GM19395 (cell line): ENCODE results near the gene CCNQ.

Experiments used
- ATAC-seq: cut with Tn5 transposase; IDR thresholded peaks from one replicate; pipeline ENCODE4 v1.9.1; 2021; ENCODE audit warnings: mild to moderate bottlenecking, moderate library complexity; ENCODE audit not compliant: unreplicated experiment

Gene CCNQ

DNA sequence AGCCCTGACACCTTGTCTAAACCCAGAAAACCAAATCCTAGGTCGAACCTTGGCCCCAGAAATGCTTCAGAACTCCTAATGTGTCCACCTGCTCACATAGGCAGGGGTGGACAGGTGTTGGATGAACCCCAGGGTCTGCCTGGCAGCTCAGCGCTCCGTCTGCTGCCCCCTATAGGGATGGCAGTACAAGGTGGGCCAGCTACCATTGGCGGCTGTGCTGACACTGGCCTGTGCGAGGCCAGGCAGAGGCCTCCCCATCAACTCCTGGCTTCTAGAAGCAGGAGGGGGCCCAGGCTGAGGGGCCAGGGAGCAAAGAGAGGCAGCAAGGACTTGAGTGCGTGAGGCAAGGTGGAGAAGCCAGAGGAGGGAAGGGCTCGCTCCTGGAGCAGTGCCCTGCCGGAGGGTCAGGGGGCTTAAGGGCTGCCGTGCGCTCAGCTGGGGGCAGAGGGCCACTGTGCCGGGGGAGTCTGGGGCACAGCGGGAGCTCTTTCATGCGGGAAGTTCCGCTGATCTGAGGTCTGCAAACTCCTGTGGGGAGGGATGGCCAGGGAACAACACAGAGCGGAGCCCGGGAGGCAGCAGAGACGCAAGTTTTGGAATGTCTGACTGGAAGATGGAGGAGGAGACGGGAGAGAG lies 20.6 kb downstream of the CCNQ start:
- no peak for ATAC-seq

DNA sequence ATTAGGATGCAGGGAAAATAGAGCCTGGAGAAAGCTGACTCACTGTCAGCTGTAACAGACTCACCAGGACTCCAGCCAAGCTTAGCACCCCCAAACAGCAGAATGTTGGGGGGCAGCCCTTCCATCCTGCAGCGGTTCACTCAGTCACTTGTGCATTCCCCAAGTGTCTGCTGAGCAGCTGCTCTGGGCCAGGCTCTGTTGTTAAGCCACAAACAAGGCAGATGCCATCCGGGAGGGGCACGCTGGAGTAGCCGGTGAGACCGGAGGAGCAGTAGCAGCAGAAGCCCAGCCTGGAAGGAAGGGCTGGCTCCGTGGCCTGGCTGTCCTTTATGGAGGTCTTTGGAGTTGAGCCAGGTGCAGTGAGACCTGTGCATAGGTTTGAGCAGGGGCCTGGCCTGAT lies 22.0 kb downstream of the CCNQ start:
- no peak for ATAC-seq

DNA sequence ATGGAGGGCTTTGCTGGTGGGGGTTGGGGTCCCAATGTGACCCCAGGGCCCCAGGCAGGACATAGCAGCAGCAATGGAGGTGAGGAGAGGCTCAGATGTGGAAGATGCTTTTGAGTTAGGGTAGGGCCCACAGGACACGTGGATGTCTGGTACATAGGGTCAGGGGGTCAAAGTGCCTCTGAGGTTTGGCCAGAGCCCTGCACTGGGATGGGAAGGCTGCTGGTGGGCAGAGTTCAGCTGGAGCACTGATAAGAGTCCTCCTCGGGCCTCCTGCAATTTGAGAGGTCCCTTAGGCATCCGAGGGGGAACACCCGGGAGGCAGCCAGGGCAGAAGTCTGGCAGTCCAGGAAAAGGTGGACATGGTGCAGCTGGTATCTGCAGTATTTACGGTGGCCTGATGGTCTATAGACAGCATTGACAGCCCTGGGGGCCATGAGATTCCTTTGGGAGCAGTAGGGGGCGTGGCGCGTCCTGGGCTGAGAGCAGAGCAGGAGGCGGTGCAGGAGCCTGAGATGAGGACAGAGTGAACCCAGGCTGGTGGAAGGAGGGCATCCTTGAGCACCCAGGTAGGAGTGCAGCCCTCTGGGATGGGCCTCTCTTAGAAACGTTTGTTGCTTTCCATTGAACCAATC lies 22.6 kb downstream of the CCNQ start:
- ATAC-seq = no peak

DNA sequence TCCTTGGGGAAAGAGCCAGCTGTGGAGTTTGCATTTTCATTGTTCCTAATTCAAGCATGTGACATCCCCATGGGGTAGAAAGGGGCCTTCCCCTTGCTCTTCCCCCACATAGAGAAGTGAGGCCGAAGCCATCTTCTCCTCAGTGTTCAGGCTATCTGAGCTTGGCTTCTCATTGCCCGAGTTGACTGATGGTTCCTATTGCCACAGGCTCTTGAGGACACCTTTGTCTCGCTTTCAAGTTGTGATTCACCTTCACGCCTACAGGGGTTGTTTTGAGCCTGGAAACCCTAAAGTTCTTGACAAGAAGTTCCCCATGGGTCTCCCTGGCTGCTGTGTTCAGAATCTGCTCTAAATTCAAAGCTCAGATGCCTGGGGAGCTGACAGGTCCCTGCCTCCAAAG lies 25.0 kb downstream of the CCNQ start:
- ATAC-seq = no peak

DNA sequence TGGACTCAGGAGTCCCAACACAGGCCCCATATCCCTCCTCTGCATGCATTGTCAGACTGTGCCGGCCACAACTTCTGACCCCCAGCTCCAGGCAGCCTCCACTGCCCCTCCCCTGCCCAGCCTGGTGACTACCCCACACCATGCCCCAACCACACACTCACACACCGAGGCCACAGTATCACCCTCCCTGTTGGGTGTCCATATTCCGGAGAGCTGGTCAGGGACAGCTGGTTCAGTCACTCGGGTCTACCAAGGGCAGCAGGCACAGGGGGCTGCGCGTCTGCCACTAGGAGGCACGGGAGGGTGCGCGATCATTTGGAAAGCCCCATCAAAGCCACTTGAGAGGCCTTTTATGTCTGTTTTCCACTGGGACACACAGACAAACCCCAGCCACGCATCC lies 26.3 kb downstream of the CCNQ start:
- ATAC-seq = no peak

DNA sequence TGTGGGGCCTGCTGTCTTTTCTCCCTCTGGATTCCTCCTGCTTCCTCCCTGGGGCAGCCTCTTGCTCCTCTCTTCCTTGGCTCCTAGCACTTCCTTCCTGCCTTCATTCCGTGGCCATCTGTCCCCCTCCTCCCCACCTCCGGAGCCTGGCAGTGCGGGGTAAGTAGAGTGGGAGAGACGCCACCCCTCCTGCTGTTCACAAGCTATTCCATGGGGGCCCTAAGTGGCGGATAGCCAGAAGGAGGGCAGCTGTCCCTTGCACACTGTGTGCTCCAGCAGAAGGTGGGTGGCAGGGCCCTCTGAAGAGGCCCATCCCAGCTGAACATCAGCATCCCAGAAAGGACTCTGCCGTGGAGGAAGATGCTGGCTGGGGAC lies 27.4 kb downstream of the CCNQ start:
- ATAC-seq = no peak

DNA sequence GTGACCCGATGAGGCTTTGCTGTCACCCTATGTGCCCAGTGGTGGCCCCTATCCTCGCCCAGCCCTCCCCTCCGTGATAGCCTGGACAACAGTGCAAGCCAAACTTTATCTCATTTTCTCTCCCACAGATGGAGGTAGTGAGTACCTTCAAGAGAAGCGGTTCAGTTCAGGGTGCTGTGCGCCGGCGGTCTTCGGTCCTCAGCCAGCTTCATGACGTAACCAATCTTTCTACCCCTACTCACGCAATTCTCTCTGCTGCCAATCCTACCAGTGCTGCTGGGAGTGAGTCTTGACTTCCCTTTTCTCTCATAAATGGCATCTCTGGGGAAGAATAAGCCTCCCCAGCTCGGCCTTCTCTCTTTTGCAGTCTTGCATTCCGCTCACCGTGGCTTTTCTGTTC lies 29.5 kb downstream of the CCNQ start:
- ATAC-seq = no peak

DNA sequence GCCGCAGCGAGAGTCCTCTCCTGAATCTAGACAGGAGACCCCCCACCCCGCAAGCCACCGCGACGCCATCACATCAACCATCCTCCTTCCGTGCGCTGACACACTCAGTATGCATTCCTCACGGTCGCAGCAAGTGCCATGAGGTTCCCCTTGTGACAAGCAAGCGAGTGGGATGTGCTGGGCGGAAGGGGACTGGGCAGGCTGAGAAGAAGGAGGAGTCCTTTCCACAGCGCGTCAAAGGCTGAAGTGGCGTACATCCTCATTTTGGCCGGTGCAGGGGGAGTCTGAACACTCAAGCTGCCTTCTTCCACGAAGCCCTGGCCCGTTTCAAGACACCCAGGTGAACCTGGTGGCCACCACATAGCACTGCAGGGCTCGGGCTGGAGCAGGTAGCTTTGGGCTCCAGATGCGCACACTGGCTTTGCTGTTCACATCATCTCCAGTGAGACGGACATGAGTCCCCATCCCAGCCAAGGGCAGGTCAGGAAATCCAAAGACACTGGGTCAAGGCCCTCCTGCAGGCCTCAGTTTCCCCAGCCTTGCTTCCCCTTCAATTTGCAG lies 30.4 kb downstream of the CCNQ start:
- ATAC-seq = no peak

DNA sequence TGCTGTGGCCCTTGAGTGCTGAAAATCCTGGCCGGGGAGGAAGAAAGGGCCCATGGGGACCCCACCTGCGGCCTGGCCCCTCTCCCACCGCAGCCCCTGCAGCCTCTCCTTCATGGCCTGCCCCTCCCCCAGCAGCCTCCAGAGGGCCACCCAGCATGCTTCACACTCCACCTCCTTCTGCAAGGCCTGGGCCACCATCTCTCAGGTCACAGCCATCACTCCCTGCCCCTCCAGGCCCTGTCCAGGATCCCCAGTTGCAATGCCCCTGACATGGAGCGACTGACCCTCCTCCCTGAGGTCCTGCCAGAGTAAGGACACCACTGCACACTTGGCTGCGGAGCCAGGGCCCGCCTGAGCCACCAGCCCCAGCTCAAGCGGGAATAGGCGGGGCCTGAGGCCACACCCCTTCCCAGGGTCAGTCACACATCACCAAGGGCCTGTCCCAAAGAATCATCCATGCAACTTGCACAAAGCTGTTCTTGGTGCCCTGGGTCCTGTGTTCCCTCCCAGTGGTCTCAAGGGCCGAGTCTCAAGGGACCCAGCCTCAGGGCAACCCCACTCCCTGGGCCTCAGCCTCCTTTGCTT lies 32.9 kb downstream of the CCNQ start:
- ATAC-seq = no peak

DNA sequence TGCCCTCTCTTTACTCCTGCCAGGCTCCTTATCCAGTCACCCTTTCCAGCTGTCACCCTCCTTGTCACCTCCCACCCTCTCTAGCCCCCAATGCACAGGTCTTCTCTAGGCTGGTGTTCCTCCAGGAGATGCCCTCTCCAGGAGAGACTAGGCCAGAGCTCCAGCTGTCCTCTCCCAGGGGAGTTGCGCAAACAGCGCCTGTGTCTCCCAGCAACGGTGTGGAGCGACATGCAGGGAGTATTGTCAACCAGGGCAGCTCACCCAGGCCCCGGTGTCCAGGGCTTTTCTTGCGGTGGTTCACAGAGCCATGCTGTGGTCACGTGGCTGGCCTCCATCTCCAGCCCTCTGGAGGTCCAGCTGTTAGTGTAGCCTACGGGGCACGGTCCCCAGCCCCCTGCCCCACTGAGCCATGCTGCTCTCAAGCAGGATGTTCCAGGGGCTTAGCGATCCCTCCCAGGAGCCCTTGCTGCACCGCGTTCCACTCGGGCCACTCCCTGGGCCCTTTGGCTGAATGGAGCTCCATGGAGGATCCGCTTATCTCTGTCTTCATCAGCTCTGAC lies 34.8 kb downstream of the CCNQ start:
- ATAC-seq = no peak

DNA sequence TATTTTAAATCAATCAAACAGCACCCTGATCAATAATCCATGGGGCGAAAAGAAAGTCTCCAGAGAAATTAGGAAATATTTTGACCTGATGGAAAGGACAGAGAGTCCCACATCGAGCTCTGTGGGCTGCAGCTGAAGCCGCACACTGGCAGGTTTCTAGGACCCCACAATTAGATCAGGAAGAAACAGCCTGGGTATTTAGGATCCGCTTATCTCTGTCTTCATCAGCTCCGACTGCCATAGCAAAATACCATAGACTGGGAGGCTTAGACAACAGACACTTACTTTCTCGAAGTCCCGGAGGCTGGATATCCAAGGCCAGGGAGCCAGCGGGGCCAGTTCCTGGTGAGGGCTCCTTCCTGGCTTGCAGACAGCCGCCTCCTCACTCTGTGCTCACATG lies 36.4 kb downstream of the CCNQ start:
- no peak for ATAC-seq

DNA sequence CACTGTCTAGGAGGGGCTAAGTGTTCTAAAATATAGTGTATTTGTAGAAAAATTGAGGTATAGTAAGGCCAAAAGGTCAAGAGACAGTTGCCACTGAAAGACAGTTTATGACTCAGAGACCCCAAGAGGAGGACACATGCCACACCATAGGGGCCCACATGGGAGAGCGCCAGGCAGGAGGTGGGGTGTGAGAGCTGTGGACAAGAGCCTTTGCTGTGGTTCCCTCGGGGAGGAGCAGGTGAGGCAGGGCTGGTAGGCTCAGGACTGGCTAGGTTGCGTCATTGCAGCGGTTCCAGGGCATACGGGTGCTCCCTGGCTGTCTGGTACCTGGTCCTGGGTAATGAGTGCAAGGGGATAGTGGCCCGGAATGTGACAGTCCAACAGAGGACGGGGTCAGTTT lies 37.6 kb downstream of the CCNQ start:
- no peak for ATAC-seq

DNA sequence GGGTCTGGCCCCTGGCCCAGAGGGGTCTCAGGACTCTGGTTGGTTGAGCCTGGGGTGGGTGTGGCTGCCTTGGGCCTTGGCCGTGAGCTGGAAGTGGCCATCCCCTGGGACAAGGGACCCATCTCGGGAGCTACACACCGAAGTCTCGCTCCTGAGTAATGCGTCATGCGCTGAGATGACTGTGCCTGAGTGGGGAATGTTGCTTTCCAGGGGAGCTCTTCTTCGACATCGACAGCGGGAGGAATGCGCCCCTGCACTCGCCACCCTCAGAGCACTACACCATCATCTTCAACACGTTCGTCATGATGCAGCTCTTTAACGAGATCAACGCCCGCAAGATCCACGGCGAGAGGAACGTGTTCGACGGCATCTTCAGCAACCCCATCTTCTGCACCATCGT lies 38.5 kb downstream of the CCNQ start:
- ATAC-seq = no peak

DNA sequence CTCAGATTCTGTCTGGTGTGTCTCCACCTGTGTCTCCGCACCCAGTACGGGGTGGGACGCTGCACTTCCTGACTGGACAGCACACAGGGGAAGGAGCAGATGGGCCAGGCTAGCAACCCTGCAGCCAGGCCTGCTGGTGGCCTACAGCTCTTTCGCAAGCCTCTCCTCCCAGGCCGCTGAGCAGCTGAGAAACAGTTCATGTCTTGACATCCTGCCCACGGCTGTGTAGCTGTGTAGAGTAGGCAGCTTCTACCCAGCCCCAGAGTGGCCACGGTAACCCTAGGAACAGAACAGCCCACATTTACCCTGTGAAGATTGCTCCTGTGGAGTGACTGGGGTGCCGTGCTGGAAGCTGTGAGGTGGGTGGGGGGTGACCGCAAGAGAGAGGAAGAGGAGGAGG lies 38.9 kb downstream of the CCNQ start:
- no peak for ATAC-seq

DNA sequence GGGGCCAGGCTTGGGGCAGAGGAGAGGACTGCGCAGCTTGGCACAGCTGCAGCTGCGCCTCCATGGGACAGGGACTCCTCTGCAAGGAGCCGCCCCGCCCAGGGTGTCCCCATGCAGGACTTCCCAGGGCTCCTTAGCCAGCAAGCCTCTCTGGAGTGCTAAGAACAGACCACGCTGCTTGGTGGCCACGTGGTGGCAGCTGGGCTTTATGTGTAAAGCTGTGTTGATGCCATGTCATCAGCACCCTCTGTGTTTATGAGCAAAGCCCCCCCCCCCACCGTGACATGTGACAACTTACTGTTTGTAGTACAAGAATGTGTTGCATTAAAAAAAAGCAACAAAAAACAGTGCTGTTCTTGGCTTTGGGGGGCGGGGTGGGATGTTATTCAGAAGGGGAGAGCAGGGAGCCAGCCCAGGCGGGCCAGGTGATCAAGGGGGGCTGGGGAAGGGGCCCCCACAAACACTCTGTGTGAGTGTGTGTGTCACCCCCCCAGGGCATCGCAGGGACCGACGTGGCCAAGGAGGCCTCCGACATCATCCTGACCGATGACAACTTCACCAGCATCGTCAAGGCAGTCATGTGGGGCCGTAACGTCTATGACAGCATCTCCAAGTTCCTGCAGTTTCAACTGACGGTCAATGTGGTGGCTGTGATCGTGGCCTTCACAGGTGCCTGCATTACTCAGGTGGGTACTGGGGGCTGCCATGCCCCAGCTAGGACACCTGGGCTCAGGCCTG lies 41.2 kb downstream of the CCNQ start:
- ATAC-seq = no peak

DNA sequence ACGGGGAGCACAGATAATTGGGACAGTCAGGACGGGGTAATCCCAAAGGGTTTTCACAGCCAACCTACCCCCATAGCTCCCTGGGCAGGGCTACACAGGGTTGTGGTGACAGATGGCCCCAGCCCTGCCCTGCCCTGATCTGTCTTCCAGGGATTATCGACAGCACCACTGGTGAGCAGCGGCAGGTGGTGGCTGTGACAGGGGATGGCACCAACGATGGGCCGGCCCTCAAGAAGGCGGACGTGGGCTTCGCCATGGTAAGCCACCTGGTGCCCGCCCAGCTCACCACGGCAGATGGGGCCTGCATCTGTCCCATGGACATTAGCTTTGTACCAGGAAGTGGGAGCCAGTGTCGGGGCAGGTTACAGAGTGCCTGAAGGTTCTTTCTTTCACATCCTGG lies 42.2 kb downstream of the CCNQ start:
- no peak for ATAC-seq

DNA sequence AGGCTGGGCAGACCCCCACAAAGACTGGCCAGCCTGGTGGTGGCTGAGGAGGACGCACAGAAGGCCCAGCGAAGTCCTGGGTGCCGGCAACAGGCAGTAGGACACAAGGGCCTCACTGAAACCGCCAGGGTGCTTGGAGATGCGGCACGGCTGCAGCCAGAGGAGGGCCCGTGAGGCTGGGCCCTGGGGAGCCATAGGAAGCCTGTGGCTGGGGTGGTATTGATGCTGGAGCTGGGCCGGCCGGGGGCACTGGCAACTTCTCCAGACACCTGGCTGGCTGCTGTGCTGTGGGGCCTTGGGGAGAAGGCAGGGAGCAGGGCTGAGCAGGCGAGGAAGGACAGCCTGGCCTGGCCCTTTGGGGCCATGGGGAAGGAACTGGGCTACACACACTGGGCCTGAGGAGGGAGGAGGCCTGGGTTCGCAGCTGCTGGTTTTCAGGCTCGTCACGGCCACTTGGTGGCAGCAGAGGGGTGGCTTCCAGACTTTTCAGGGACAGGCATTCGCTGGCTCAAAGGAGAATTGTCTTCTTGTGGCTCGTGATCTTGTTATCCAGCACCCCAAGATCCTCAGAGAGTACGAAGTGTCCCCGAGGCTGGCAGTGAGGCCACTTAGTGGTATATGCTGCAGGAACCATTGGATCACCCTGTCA lies 44.3 kb downstream of the CCNQ start:
- ATAC-seq = no peak

DNA sequence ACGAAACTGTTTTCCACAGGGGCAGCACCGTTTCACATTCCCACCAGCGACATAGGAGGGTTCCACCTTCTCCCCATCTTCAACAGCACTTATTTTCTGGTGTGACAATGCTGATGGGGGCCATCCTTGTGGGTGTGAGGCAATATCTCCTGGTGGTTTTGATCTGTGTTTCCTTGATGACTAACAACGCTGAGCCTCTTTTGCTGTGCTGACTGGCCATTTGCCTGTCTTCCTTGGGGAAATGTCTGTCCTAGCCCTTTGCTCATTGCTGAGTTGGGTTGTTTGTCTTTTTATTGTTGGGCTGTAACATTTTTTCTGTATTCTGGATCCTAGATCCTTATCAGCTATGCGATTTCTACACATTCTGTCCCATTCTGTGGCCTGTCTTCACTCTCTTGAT lies 47.8 kb downstream of the CCNQ start:
- ATAC-seq = no peak

DNA sequence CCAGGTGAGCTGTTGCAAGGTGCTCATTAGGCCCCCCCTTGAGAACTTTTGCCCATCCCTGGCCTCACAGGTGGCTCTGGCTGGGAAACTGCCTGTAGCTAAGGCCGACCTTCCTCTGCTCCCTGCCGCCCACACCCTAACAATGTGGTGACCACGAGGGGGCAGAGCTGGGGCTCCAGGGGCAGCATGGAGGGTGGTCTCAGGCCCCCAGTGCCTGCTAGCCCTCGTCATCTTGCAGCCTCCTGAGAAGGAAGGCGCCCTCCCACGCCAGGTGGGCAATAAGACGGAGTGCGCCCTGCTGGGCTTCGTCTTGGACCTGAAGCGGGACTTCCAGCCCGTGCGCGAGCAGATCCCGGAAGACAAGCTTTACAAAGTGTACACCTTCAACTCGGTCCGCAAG lies 49.1 kb downstream of the CCNQ start:
- no peak for ATAC-seq

DNA sequence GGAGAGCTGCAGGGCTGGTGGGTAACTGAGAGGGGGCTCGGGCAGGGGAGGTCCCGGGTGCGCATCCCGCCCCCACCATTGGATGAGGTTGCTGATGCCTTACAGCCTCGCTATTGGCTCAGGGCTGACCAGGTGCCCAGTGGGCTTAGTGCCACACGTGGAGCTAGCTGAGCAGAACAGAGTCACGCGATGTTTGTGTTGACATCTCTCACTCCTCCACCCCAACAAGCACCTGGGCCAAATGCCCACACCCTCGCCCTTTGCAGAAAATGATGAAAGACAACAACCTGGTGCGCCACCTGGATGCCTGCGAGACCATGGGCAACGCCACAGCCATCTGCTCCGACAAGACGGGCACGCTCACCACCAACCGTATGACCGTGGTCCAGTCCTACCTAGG lies 49.7 kb downstream of the CCNQ start:
- no peak for ATAC-seq

DNA sequence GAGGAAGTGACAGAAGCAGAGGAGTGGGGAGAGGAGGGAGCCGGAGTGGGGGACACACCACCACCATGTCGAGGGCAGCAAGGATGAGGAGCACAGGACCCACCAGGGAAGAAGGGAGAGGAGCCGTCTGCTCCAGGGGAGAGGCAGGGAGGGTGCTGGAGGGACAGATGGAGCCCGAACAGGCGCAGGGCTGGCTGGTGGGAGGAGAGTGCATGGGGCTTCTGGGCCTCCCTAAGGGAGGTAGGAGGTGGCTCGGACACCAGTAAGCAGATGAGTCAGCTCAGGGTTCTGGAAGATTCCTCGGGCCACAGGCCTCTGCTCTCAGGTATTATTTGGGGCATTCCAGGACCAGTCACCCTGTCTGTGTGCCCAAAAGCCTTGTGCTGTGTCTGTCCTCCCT lies 51.7 kb downstream of the CCNQ start:
- ATAC-seq = no peak
